GM12878 (cell line): ENCODE data around the gene EEF1AKMT3. TPM values are rescaled to one million over a fixed set of nuclear protein-coding genes. Genes with fewer than 3 reads are reported as not detected.

Experiments used
- ATAC-seq: fragments of 200-7000 bp; cut with Tn5 transposase; 3 replicates; pipeline ENCODE4 v1.9.1; 2020; ENCODE audit warnings: mild to moderate bottlenecking, moderate library complexity
- BruUV-seq: library from RNA; stranded (reverse); fragments of 400-500 nt; replicated peaks from 2 replicates; lab custom pipeline; 2021; lab: Mats Ljungman, UMichigan
- CTCF ChIA-PET: fragments of 300-600 bp; sonication (Branson Sonifier 250); formaldehyde crosslinking; extraction: SDS; loops from one replicate; lab custom pipeline; 2021; ENCODE audit warnings: inconsistent platforms; lab: Yijun Ruan, JAX
- POLR2A ChIA-PET: fragments of 350-600 bp; formaldehyde crosslinking; extraction: SDS; loops from one replicate; lab custom pipeline; 2021; ENCODE audit warnings: inconsistent platforms; lab: Charles Lee
- RAD21 ChIA-PET: fragments of 300-600 bp; sonication (Branson Sonifier 250); formaldehyde crosslinking; loops from one replicate; lab custom pipeline; 2023; ENCODE audit warnings: antibody characterized with exemption; ENCODE audit not compliant: unreplicated experiment; lab: Charles Lee
- SMC1A ChIA-PET: fragments of 300-600 bp; sonication (Branson Sonifier 250); formaldehyde crosslinking; loops from one replicate; lab custom pipeline; 2023; ENCODE audit not compliant: unreplicated experiment, uncharacterized antibody; lab: Charles Lee
- DNase-seq: peaks from one replicate; pipeline ENCODE4 v3.0.0-alpha.2; 2011; ENCODE audit warnings: low read depth, low spot score
- FAIRE-seq: peaks from 3 replicates; lab custom pipeline; 2011; peaks lifted over from hg19 to GRCh38; lab: Jason Lieb, UNC
- H2AFZ ChIP-seq: 2 replicates; pipeline ENCODE4 v1.6.0; 2011; ENCODE audit warnings: low read depth, low read length, control low read depth; ENCODE audit not compliant: control insufficient read depth
- H3K27ac ChIP-seq: 2 replicates; pipeline ENCODE4 v1.5.1; 2011; ENCODE audit warnings: control low read depth; ENCODE audit not compliant: control insufficient read depth, insufficient read depth
- H3K27me3 ChIP-seq, 2 experiments: replicated peaks in 1 of 2; 2 replicates each; pipeline versions ENCODE4 v1.6.0 to v1.6.1; 2011; ENCODE audit warnings: low read length in 1 of 2; ENCODE audit not compliant: control insufficient read depth in 2 of 2, insufficient read depth in 2 of 2
- H3K36me3 ChIP-seq, 2 experiments: 2 replicates each; pipeline ENCODE4 v1.5.1; 2011; ENCODE audit warnings: low read length in 1 of 2; ENCODE audit not compliant: control insufficient read depth in 2 of 2, insufficient read depth in 2 of 2
- H3K4me1 ChIP-seq: 2 replicates; pipeline ENCODE4 v1.6.1; 2011; ENCODE audit warnings: mild to moderate bottlenecking, low read length, moderate library complexity, mixed read lengths; ENCODE audit not compliant: control insufficient read depth, insufficient read depth
- H3K4me2 ChIP-seq: 2 replicates; pipeline ENCODE4 v1.6.0; 2011; ENCODE audit warnings: control low read depth; ENCODE audit not compliant: control insufficient read depth, insufficient read depth
- H3K4me3 ChIP-seq: fragments of 200-600 bp; sonication (generic); 2 replicates; pipeline ENCODE4 v1.5.1; 2016
- H3K79me2 ChIP-seq: 2 replicates; pipeline ENCODE4 v1.6.0; 2011; ENCODE audit warnings: low read length; ENCODE audit not compliant: control insufficient read depth, insufficient read depth
- H3K9ac ChIP-seq: 2 replicates; pipeline ENCODE4 v1.8.0; 2011; ENCODE audit warnings: low read length, control low read depth, mixed read lengths; ENCODE audit not compliant: control insufficient read depth, insufficient read depth
- H3K9me3 ChIP-seq: replicated peaks from 3 replicates; pipeline ENCODE4 v1.5.1; 2011; ENCODE audit warnings: mild to moderate bottlenecking, low read length; ENCODE audit not compliant: control insufficient read depth, insufficient read depth
- H4K20me1 ChIP-seq: 2 replicates; pipeline ENCODE4 v1.6.0; 2011; ENCODE audit not compliant: control insufficient read depth, insufficient read depth
- NR2C2 ChIP-seq: IDR thresholded peaks from 2 replicates; pipeline ENCODE4 v1.6.1; 2011; ENCODE audit warnings: borderline replicate concordance, low read depth; ENCODE audit not compliant: control insufficient read depth, insufficient read length
- POLR2A ChIP-seq: IDR thresholded peaks from 2 replicates; pipeline ENCODE4 v1.6.1; 2011; ENCODE audit warnings: low read depth, mild to moderate bottlenecking, low read length
- WGBS: methylation state at CpG from one replicate; pipeline ENCODE4 v1.1.6; 2016; ENCODE audit warnings: low lambda C conversion rate; ENCODE audit not compliant: insufficient replicate concordance, insufficient coverage; ENCODE audit errors: missing lambda C conversion rate; 5-methylcytosine and 5-hydroxymethylcytosine counted together
- in situ Hi-C: fragments of 300-500 bp; cut with MboI; formaldehyde crosslinking; loops from 9 replicates; pipeline ENCODE4 v1.14.3; 2018; ENCODE audit warnings: mixed read lengths
- intact Hi-C: fragments of 100-400 bp; cut with micrococcal nuclease; formaldehyde crosslinking; loops from one replicate; pipeline ENCODE4 v1.14.2; 2022; ENCODE audit not compliant: unreplicated experiment
- polyA plus RNA-seq, 11 experiments: library from polyadenylated mRNA; depleted of rRNA in 4 of 11; unstranded in 6 of 11; stranded (reverse) in 5 of 11; fragments of >200 nt; fragmentation: Nextera tagmentation in 4 of 11; fragmentation: Illumina TruSeq in 1 of 11; extraction: Ambion mirVana in 4 of 11; extraction: Trizol in 1 of 11; gene quantifications; 1 replicate in 1 of 11; 2 replicates in 10 of 11; pipeline versions ENCODE4 v1.2.1 to v1.2.3, GENCODE V29; 2011 to 2016; ENCODE audit warnings: inconsistent platforms in 2 of 11, missing spikeins in 2 of 11, low read depth in 1 of 11
- total RNA-seq, 4 experiments: library from RNA; depleted of rRNA in 3 of 4; stranded (reverse); fragments of >200 nt in 3 of 4; fragmentation: Illumina TruSeq in 1 of 4; extraction: Trizol in 1 of 4; gene quantifications; 2 replicates each; pipeline versions ENCODE4 v1.2.1 to v1.2.3, GENCODE V29; 2013 to 2021
- TF ChIP-seq, protein P1 (sequence below): fragments of 450-650 bp; IDR thresholded peaks from 2 replicates; pipeline ENCODE4 v1.6.1; 2016; ENCODE audit warnings: mild to moderate bottlenecking
- TF ChIP-seq, protein P2 (sequence below): fragments of 450-650 bp; IDR thresholded peaks from 2 replicates; pipeline ENCODE4 v1.6.1; 2018; ENCODE audit warnings: mild to moderate bottlenecking, low read depth, moderate library complexity; ENCODE audit not compliant: partially characterized antibody
- TF ChIP-seq, protein P3 (sequence below): fragments of 450-650 bp; IDR thresholded peaks from 2 replicates; pipeline ENCODE4 v1.6.1; 2017; ENCODE audit warnings: mild to moderate bottlenecking, moderate library complexity
- TF ChIP-seq, protein P4 (sequence below): fragments of 450-650 bp; formaldehyde crosslinking; IDR thresholded peaks from 2 replicates; pipeline ENCODE4 v1.4.0; 2022; ENCODE audit warnings: mild to moderate bottlenecking, moderate library complexity

EEF1AKMT3 gene
- total and polyA plus RNA-seq, 10 of the 15 experiments (the other 5 are each of a cell fraction or from before 2014, with no cell fraction given): 1.2 to 8.2 (median 3.5) TPM

DNA sequence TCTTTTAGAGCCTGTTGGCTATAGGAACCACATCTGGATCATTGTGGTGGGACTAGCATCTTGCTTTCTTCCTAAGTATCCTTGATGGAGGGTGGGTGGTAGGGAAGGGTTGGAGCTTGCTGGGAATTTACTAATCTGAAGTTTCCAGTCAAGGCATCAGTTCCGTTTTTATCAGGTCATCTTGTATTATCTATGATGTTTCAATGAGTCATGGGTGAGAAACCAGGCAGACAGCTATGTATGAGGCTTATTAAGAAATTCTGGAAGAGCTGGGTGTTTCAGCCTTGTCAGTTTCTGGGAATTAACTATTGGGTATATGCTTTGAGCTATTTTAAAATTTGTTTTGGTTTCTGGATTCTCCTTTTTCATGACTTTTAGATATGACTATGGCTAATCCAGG, 21.5 kb downstream of the EEF1AKMT3 start:
- in situ Hi-C loops: no loop called here
- SMC1A ChIA-PET: interaction anchor here (0.6 to 1.8 kb wide), 2 partner anchors 9 to 49 kb away, joined by 3 to 8 read pairs; no protein-coding TSS in a partner anchor
- intact Hi-C loops: no loop called here
- H4K20me1 ChIP-seq: no peaks in the 10 kb centered on the region
- H3K4me3 ChIP-seq: no peak overlapping the region
- WGBS: 50% methylated on average over 1 of the region's 1 CpG
- RAD21 ChIA-PET: interaction anchor here (1.0 kb wide), 1 partner anchor 111 kb away, joined by 3 read pairs; no protein-coding TSS in a partner anchor
- TF ChIP-seq, protein P1, sequence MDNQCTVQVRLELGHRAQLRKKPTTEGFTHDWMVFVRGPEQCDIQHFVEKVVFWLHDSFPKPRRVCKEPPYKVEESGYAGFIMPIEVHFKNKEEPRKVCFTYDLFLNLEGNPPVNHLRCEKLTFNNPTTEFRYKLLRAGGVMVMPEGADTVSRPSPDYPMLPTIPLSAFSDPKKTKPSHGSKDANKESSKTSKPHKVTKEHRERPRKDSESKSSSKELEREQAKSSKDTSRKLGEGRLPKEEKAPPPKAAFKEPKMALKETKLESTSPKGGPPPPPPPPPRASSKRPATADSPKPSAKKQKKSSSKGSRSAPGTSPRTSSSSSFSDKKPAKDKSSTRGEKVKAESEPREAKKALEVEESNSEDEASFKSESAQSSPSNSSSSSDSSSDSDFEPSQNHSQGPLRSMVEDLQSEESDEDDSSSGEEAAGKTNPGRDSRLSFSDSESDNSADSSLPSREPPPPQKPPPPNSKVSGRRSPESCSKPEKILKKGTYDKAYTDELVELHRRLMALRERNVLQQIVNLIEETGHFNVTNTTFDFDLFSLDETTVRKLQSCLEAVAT: no peak
- TF ChIP-seq, protein P2, sequence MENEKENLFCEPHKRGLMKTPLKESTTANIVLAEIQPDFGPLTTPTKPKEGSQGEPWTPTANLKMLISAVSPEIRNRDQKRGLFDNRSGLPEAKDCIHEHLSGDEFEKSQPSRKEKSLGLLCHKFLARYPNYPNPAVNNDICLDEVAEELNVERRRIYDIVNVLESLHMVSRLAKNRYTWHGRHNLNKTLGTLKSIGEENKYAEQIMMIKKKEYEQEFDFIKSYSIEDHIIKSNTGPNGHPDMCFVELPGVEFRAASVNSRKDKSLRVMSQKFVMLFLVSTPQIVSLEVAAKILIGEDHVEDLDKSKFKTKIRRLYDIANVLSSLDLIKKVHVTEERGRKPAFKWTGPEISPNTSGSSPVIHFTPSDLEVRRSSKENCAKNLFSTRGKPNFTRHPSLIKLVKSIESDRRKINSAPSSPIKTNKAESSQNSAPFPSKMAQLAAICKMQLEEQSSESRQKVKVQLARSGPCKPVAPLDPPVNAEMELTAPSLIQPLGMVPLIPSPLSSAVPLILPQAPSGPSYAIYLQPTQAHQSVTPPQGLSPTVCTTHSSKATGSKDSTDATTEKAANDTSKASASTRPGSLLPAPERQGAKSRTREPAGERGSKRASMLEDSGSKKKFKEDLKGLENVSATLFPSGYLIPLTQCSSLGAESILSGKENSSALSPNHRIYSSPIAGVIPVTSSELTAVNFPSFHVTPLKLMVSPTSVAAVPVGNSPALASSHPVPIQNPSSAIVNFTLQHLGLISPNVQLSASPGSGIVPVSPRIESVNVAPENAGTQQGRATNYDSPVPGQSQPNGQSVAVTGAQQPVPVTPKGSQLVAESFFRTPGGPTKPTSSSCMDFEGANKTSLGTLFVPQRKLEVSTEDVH: no peak
- TF ChIP-seq, protein P3, sequence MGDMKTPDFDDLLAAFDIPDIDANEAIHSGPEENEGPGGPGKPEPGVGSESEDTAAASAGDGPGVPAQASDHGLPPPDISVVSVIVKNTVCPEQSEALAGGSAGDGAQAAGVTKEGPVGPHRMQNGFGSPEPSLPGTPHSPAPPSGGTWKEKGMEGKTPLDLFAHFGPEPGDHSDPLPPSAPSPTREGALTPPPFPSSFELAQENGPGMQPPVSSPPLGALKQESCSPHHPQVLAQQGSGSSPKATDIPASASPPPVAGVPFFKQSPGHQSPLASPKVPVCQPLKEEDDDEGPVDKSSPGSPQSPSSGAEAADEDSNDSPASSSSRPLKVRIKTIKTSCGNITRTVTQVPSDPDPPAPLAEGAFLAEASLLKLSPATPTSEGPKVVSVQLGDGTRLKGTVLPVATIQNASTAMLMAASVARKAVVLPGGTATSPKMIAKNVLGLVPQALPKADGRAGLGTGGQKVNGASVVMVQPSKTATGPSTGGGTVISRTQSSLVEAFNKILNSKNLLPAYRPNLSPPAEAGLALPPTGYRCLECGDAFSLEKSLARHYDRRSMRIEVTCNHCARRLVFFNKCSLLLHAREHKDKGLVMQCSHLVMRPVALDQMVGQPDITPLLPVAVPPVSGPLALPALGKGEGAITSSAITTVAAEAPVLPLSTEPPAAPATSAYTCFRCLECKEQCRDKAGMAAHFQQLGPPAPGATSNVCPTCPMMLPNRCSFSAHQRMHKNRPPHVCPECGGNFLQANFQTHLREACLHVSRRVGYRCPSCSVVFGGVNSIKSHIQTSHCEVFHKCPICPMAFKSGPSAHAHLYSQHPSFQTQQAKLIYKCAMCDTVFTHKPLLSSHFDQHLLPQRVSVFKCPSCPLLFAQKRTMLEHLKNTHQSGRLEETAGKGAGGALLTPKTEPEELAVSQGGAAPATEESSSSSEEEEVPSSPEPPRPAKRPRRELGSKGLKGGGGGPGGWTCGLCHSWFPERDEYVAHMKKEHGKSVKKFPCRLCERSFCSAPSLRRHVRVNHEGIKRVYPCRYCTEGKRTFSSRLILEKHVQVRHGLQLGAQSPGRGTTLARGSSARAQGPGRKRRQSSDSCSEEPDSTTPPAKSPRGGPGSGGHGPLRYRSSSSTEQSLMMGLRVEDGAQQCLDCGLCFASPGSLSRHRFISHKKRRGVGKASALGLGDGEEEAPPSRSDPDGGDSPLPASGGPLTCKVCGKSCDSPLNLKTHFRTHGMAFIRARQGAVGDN: no peak
- no peak for TF ChIP-seq NR2C2
- TF ChIP-seq, protein P4, sequence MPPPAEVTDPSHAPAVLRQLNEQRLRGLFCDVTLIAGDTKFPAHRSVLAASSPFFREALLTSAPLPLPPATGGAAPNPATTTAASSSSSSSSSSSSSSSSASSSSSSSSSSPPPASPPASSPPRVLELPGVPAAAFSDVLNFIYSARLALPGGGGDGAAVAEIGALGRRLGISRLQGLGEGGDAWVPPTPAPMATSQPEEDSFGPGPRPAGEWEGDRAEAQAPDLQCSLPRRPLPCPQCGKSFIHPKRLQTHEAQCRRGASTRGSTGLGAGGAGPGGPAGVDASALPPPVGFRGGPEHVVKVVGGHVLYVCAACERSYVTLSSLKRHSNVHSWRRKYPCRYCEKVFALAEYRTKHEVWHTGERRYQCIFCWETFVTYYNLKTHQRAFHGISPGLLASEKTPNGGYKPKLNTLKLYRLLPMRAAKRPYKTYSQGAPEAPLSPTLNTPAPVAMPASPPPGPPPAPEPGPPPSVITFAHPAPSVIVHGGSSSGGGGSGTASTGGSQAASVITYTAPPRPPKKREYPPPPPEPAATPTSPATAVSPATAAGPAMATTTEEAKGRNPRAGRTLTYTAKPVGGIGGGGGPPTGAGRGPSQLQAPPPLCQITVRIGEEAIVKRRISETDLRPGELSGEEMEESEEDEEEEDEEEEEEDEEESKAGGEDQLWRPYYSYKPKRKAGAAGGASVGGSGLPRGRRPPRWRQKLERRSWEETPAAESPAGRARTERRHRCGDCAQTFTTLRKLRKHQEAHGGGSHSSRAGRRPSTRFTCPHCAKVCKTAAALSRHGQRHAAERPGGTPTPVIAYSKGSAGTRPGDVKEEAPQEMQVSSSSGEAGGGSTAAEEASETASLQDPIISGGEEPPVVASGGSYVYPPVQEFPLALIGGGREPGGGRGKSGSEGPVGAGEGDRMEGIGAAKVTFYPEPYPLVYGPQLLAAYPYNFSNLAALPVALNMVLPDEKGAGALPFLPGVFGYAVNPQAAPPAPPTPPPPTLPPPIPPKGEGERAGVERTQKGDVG (CRISPR knock-in tag): no peak
- no peak for TF ChIP-seq POLR2A
- no peaks in the 10 kb centered on the region for H3K79me2 ChIP-seq
- H3K9me3 ChIP-seq: no peaks in the 10 kb centered on the region
- H3K27me3 ChIP-seq: no peaks in the 10 kb centered on the region
- no peak overlapping the region for H3K27ac ChIP-seq
- no peak overlapping the region for H3K9ac ChIP-seq
- CTCF ChIA-PET: interaction anchor here (0.9 to 3.3 kb wide), 5 partner anchors 9 to 112 kb away, joined by 3 to 14 read pairs (median 3); partner anchors contain the start of gene TSFM
- H3K4me2 ChIP-seq: no peak overlapping the region
- H2AFZ ChIP-seq: no peak overlapping the region
- FAIRE-seq: no peak
- POLR2A ChIA-PET: no interaction called here
- H3K36me3 ChIP-seq: peaks cover 7 to 32% of the 10 kb centered on the region in 2 experiments
- DNase-seq: no peak
- H3K4me1 ChIP-seq: no peaks in the 10 kb centered on the region
- BruUV-seq: no TSS peak
- no peak for ATAC-seq
